ACHN (cell line): ENCODE measurements around the gene BEND5.

Experiments used
- DNase-seq: peaks from one replicate; pipeline ENCODE4 v3.0.0-alpha.2; 2015
- in situ Hi-C: cut with HindIII; loops from 2 replicates; pipeline ENCODE4 v1.10.0; 2017; ENCODE audit warnings: low sequenced_read_pairs, low pct_ligation_motif_present, low pct_unique_long_range_greater_than_20kb

BEND5 gene

GRCh38 chr1:48772211-48772610 is 4.5 kb downstream of the BEND5 start:
- DNase-seq: no peak
- in situ Hi-C loops: no loop called here

GRCh38 chr1:48771561-48771960 is 5.1 kb downstream of the BEND5 start:
- no peak for DNase-seq
- in situ Hi-C loops: no loop called here

GRCh38 chr1:48767975-48768510 is 8.6 kb downstream of the BEND5 start:
- no peak for DNase-seq
- in situ Hi-C loops: no loop called here

- in situ Hi-C loops: no loop called here
- DNase-seq: no peak
Observed at GRCh38 chr1:48765335-48765734, 11.4 kb downstream of the BEND5 start.

GRCh38 chr1:48761986-48762385 is 14.7 kb downstream of the BEND5 start:
- DNase-seq: no peak
- in situ Hi-C loops: no loop called here

GRCh38 chr1:48761411-48761810 is 15.3 kb downstream of the BEND5 start:
- in situ Hi-C loops: no loop called here
- no peak for DNase-seq

GRCh38 chr1:48760857-48761256 is 15.8 kb downstream of the BEND5 start:
- DNase-seq: no peak
- in situ Hi-C loops: no loop called here

- in situ Hi-C loops: no loop called here
Observed at GRCh38 chr1:48758976-48759375, 17.7 kb downstream of the BEND5 start.

GRCh38 chr1:48757363-48757762 is 19.3 kb downstream of the BEND5 start:
- in situ Hi-C loops: no loop called here
- DNase-seq: no peak

More at GRCh38 chr1:48758976-48759375, 17.7 kb downstream of the BEND5 start:
- DNase-seq: no peak

GRCh38 chr1:48756683-48757316 is 19.9 kb downstream of the BEND5 start:
- DNase-seq: no peak
- in situ Hi-C loops: no loop called here

- in situ Hi-C loops: no loop called here
- no peak for DNase-seq
Observed at GRCh38 chr1:48753293-48753692, 23.4 kb downstream of the BEND5 start.

- DNase-seq: no peak
- in situ Hi-C loops: no loop called here
Observed at GRCh38 chr1:48750109-48750508, 26.6 kb downstream of the BEND5 start.

GRCh38 chr1:48749068-48749467 is 27.6 kb downstream of the BEND5 start:
- DNase-seq: no peak
- in situ Hi-C loops: no loop called here

- no peak for DNase-seq
- in situ Hi-C loops: no loop called here
Observed at GRCh38 chr1:48746906-48747305, 29.8 kb downstream of the BEND5 start.

GRCh38 chr1:48744032-48744431 is 32.7 kb downstream of the BEND5 start:
- no peak for DNase-seq
- in situ Hi-C loops: no loop called here

GRCh38 chr1:48743480-48743879 is 33.2 kb downstream of the BEND5 start:
- in situ Hi-C loops: no loop called here
- DNase-seq: no peak

- in situ Hi-C loops: no loop called here
- DNase-seq: no peak
Observed at GRCh38 chr1:48741380-48741779, 35.3 kb downstream of the BEND5 start.

- in situ Hi-C loops: no loop called here
- no peak for DNase-seq
Observed at GRCh38 chr1:48740621-48741020, 36.1 kb downstream of the BEND5 start.

- DNase-seq: no peak
- in situ Hi-C loops: no loop called here
Observed at GRCh38 chr1:48739091-48739490, 37.6 kb downstream of the BEND5 start.

- no peak for DNase-seq
- in situ Hi-C loops: no loop called here
Observed at GRCh38 chr1:48738356-48738755, 38.3 kb downstream of the BEND5 start.

GRCh38 chr1:48735796-48736195 is 40.9 kb downstream of the BEND5 start:
- in situ Hi-C loops: no loop called here
- no peak for DNase-seq
